SU-DHL-6 (cell line): ENCODE data around the gene FBN2.
"Not testable (repeated sequence)": the region's sequence is repeated elsewhere in the genome, so short reads cannot be mapped to it uniquely, and the experiment has no call there.

Experiments used
- H2AFZ ChIP-seq: fragments of 200-600 bp; sonication (generic); 2 replicates; pipeline ENCODE4 v1.6.1; 2014; ENCODE audit warnings: low read depth, mild to moderate bottlenecking, moderate library complexity, mixed read lengths, antibody characterized with exemption, low read length; ENCODE audit not compliant: severe bottlenecking
- H3F3A ChIP-seq: fragments of 200-600 bp; shearing (Covaris generic); 2 replicates; pipeline ENCODE4 v1.6.0; 2016; ENCODE audit warnings: antibody characterized with exemption, mild to moderate bottlenecking; ENCODE audit not compliant: insufficient read depth
- H3K27ac ChIP-seq: fragments of 200-600 bp; sonication (generic); 2 replicates; pipeline ENCODE4 v1.5.1; 2016; ENCODE audit warnings: low read depth, mild to moderate bottlenecking, low read length, moderate library complexity, mixed read lengths
- H3K27me3 ChIP-seq: fragments of 200-600 bp; sonication (generic), shearing (Covaris generic); 2 replicates; pipeline ENCODE4 v1.6.0; 2014; ENCODE audit warnings: mild to moderate bottlenecking, low read length
- H3K36me3 ChIP-seq: fragments of 200-600 bp; sonication (generic); 2 replicates; pipeline ENCODE4 v1.6.1; 2014; ENCODE audit warnings: mild to moderate bottlenecking, low read length, mixed read lengths
- H3K4me2 ChIP-seq: fragments of 300-600, 200-600 bp; shearing (Covaris generic), sonication (generic); 2 replicates; pipeline ENCODE4 v1.6.0; 2014; ENCODE audit warnings: low read length, low read depth, mild to moderate bottlenecking; ENCODE audit not compliant: poor library complexity, severe bottlenecking
- H3K4me3 ChIP-seq: fragments of 200-600 bp; sonication (generic); 2 replicates; pipeline ENCODE4 v1.5.1; 2014; ENCODE audit warnings: antibody characterized with exemption, low read length, mild to moderate bottlenecking, mixed read lengths; ENCODE audit not compliant: insufficient read depth, poor library complexity, severe bottlenecking
- H3K79me2 ChIP-seq: fragments of 200-600 bp; sonication (generic); 2 replicates; pipeline ENCODE4 v1.6.1; 2014; ENCODE audit warnings: mild to moderate bottlenecking, low read length, moderate library complexity; ENCODE audit not compliant: insufficient read depth
- H3K9ac ChIP-seq: fragments of 200-600 bp; sonication (generic); 2 replicates; pipeline ENCODE4 v1.7.0; 2014; ENCODE audit warnings: mild to moderate bottlenecking, low read length
- H3K9me2 ChIP-seq: fragments of 200-600 bp; sonication (generic); replicated peaks from 2 replicates; pipeline ENCODE4 v1.6.1; 2014; ENCODE audit warnings: low read length; ENCODE audit not compliant: insufficient read depth
- H3K9me3 ChIP-seq: fragments of 200-600 bp; sonication (generic); 2 replicates; pipeline ENCODE4 v1.6.1; 2014; ENCODE audit warnings: low read length, mixed read lengths; ENCODE audit not compliant: insufficient read depth
- H4K20me1 ChIP-seq: fragments of 200-600 bp; sonication (generic); 2 replicates; pipeline ENCODE4 v1.6.1; 2014; ENCODE audit warnings: low read depth, mild to moderate bottlenecking, antibody characterized with exemption, low read length, moderate library complexity, mixed read lengths
- CTCF ChIP-seq: fragments of 200-600 bp; sonication (generic); IDR thresholded peaks from one replicate; pipeline ENCODE4 v1.5.1; 2017; ENCODE audit warnings: antibody characterized with exemption, mild to moderate bottlenecking, low read length, moderate library complexity; ENCODE audit not compliant: insufficient read depth, poor library complexity, severe bottlenecking
- EZH2phosphoT487 ChIP-seq: fragments of 200-600 bp; sonication (generic), shearing (Covaris generic); conservative IDR thresholded peaks from 2 replicates; pipeline ENCODE4 v1.6.1; 2018; ENCODE audit warnings: mild to moderate bottlenecking, antibody characterized with exemption, low read length, moderate library complexity, mixed read lengths

The FBN2 gene

GRCh38 chr5:128462330-128462729, 75.7 kb downstream of the FBN2 start:
- H3K27me3 ChIP-seq = no peaks in the 10 kb centered on the region
- H3K27ac ChIP-seq = no peak overlapping the region
- no peak overlapping the region for H3K4me2 ChIP-seq
- H3K9ac ChIP-seq = no peak overlapping the region
- no peak overlapping the region for H3K4me3 ChIP-seq
- TF ChIP-seq CTCF = no peak
- no peak for TF ChIP-seq EZH2phosphoT487
- no peaks in the 10 kb centered on the region for H3K9me3 ChIP-seq
- no peaks in the 10 kb centered on the region for H3K79me2 ChIP-seq
- no peaks in the 10 kb centered on the region for H4K20me1 ChIP-seq
- H3F3A ChIP-seq = no peaks in the 10 kb centered on the region
- no peaks in the 10 kb centered on the region for H3K36me3 ChIP-seq
- H2AFZ ChIP-seq = no peak overlapping the region
- no peaks in the 10 kb centered on the region for H3K9me2 ChIP-seq

- H3K4me3 ChIP-seq, H2AFZ ChIP-seq, H3K9me3 ChIP-seq, H3K79me2 ChIP-seq, H3K9me2 ChIP-seq, H3K9ac ChIP-seq, H3K4me2 ChIP-seq, H3K36me3 ChIP-seq, H3K27ac ChIP-seq, H3K27me3 ChIP-seq, H3F3A ChIP-seq, H4K20me1 ChIP-seq: not testable (repeated sequence)
Measured at GRCh38 chr5:128457147-128457915, 80.7 kb downstream of the FBN2 start.

GRCh38 chr5:128455841-128456361, 82.1 kb downstream of the FBN2 start:
- Histone ChIP-seq H4K20me1 (no peaks in the 10 kb centered on the region), H3K4me2 (no peak overlapping the region), H3F3A (no peaks in the 10 kb centered on the region), H3K79me2 (no peaks in the 10 kb centered on the region), H3K9me3 (no peaks in the 10 kb centered on the region), H2AFZ (no peak overlapping the region), H3K9me2 (no peaks in the 10 kb centered on the region), H3K27me3 (no peaks in the 10 kb centered on the region), H3K9ac (no peak overlapping the region), H3K36me3 (no peaks in the 10 kb centered on the region), H3K27ac (no peak overlapping the region), H3K4me3 (no peak overlapping the region)
- no peak for TF ChIP-seq EZH2phosphoT487
- no peak for TF ChIP-seq CTCF

- TF ChIP-seq CTCF (no peak), EZH2phosphoT487 (no peak)
- Histone ChIP-seq H3K79me2 (no peaks in the 10 kb centered on the region), H3F3A (no peaks in the 10 kb centered on the region), H3K9me3 (no peaks in the 10 kb centered on the region), H3K36me3 (no peaks in the 10 kb centered on the region), H3K27ac (no peak overlapping the region), H4K20me1 (no peaks in the 10 kb centered on the region), H3K4me3 (no peak overlapping the region), H3K9me2 (no peaks in the 10 kb centered on the region), H3K4me2 (no peak overlapping the region), H3K27me3 (no peaks in the 10 kb centered on the region), H2AFZ (no peak overlapping the region), H3K9ac (no peak overlapping the region)
Measured at GRCh38 chr5:128453121-128453520, 84.9 kb downstream of the FBN2 start.

GRCh38 chr5:128447224-128447623, 90.8 kb downstream of the FBN2 start:
- not testable (repeated sequence) for H3K79me2 ChIP-seq, H3K27me3 ChIP-seq, H3K27ac ChIP-seq, H4K20me1 ChIP-seq, H3K4me3 ChIP-seq, H3K9me3 ChIP-seq, H3F3A ChIP-seq, H2AFZ ChIP-seq, H3K9me2 ChIP-seq, H3K4me2 ChIP-seq, H3K9ac ChIP-seq, H3K36me3 ChIP-seq
